ENCODE results near the gene RAP1GAP2. TPM values are rescaled to one million over a fixed set of nuclear protein-coding genes. Genes with fewer than 3 reads are reported as not detected.
A peak's percentile ranks its signal among the peaks of the same experiment; 100 is the strongest.

Gene RAP1GAP2
- total RNA-seq, 2 experiments from 2014 or later, result 11.3 to 28.2 TPM

- Histone ChIP-seq H3K4me1 (ENCODE audit: insufficient read depth, low read length, poor library complexity, severe bottlenecking) (peaks cover 32% of the 10 kb centered on the region), H3K9me2 (ENCODE audit: insufficient read depth, low read length) (no peaks in the 10 kb centered on the region), H3K79me2 (ENCODE audit: insufficient read depth, low read depth, low read length) (no peaks in the 10 kb centered on the region), H3K36me3 (ENCODE audit: insufficient read depth, low read length) (no peaks in the 10 kb centered on the region), H3K4me3 (ENCODE audit: low read depth, low read length, poor library complexity, severe bottlenecking) (no peak overlapping the region), H2AFZ (ENCODE audit: low read length) (no peak overlapping the region), H4K20me1 (ENCODE audit: insufficient read depth, low read length) (no peaks in the 10 kb centered on the region), H3K9me3 (ENCODE audit: low read length) (no peaks in the 10 kb centered on the region), H3K4me2 (ENCODE audit: low read length) (peak overlapping the region; percentile 28), H3K27ac (ENCODE audit: low read depth, low read length, poor library complexity, severe bottlenecking) (no peak overlapping the region)
- POLR2A ChIA-PET, result interaction anchor here (0.6 kb wide), 1 partner anchor 22 kb away, joined by 8 read pairs; no protein-coding TSS in a partner anchor
- intact Hi-C loops (cut with micrococcal nuclease; ENCODE audit: unreplicated experiment), result no loop called here
- DNase-seq (ENCODE audit: low spot score), result peak; percentile 37
- CTCF ChIA-PET (ENCODE audit: unreplicated experiment), result no interaction called here
- BruUV-seq (replicated peaks), result no TSS peak
- TF ChIP-seq EZH2phosphoT487 (IDR thresholded peaks at IDR 0.05; ENCODE audit: borderline replicate concordance, low read depth, low read length), result no peak
- TF ChIP-seq CTCF (conservative IDR thresholded peaks at IDR 0.05; ENCODE audit: low read length), result no peak
These were observed 143.6 kb downstream of the RAP1GAP2 start for GRCh38 chr17:2939714-2940351.

DNA sequence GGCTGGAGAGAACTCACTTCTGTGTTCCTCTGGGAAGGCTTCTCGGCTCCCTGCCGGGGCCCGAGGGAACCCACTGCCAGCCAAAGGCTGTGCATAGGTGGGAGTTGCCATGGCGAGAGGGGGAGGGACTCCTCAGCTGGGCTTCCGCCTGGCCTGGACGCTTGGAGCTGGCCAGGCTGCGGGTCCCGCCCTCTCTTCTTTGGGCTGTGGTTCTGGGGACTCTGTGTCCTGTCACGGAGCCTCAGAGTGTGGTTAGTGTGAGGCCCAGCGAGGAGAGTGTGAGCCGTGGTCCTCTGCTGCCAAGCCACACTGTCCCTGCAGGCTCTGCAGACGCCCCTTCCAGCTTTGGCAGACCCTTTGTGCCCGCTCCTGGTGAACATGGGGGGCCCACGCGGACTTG is 144.1 kb downstream of the RAP1GAP2 start:
- ChIA-PET POLR2A (interaction anchor here (0.6 kb wide), 1 partner anchor 22 kb away, joined by 8 read pairs; no protein-coding TSS in a partner anchor), CTCF (ENCODE audit: unreplicated experiment) (no interaction called here)
- Histone ChIP-seq H4K20me1 (ENCODE audit: insufficient read depth, low read length) (no peaks in the 10 kb centered on the region), H3K4me2 (ENCODE audit: low read length) (peak overlapping the region; percentile 28), H3K27ac (ENCODE audit: low read depth, low read length, poor library complexity, severe bottlenecking) (no peak overlapping the region), H3K9me3 (ENCODE audit: low read length) (no peaks in the 10 kb centered on the region), H3K4me1 (ENCODE audit: insufficient read depth, low read length, poor library complexity, severe bottlenecking) (peaks cover 32% of the 10 kb centered on the region), H3K4me3 (ENCODE audit: low read depth, low read length, poor library complexity, severe bottlenecking) (no peak overlapping the region), H3K79me2 (ENCODE audit: insufficient read depth, low read depth, low read length) (no peaks in the 10 kb centered on the region), H3K9me2 (ENCODE audit: insufficient read depth, low read length) (no peaks in the 10 kb centered on the region), H3K36me3 (ENCODE audit: insufficient read depth, low read length) (no peaks in the 10 kb centered on the region), H2AFZ (ENCODE audit: low read length) (no peak overlapping the region)
- TF ChIP-seq EZH2phosphoT487 (IDR thresholded peaks at IDR 0.05; ENCODE audit: borderline replicate concordance, low read depth, low read length), result no peak
- TF ChIP-seq CTCF (conservative IDR thresholded peaks at IDR 0.05; ENCODE audit: low read length), result no peak
- intact Hi-C loops (cut with micrococcal nuclease; ENCODE audit: unreplicated experiment), result no loop called here
- DNase-seq (ENCODE audit: low spot score), result no peak
- no TSS peak for BruUV-seq (replicated peaks)

GRCh38 chr17:2943981-2944380 is 147.7 kb downstream of the RAP1GAP2 start:
- no peak for DNase-seq (ENCODE audit: low spot score)
- Histone ChIP-seq H3K4me3 (ENCODE audit: low read depth, low read length, poor library complexity, severe bottlenecking) (no peak overlapping the region), H3K9me2 (ENCODE audit: insufficient read depth, low read length) (no peaks in the 10 kb centered on the region), H3K4me2 (ENCODE audit: low read length) (no peak overlapping the region), H3K4me1 (ENCODE audit: insufficient read depth, low read length, poor library complexity, severe bottlenecking) (peaks cover 14% of the 10 kb centered on the region), H3K36me3 (ENCODE audit: insufficient read depth, low read length) (no peaks in the 10 kb centered on the region), H3K9me3 (ENCODE audit: low read length) (no peaks in the 10 kb centered on the region), H3K79me2 (ENCODE audit: insufficient read depth, low read depth, low read length) (no peaks in the 10 kb centered on the region), H4K20me1 (ENCODE audit: insufficient read depth, low read length) (no peaks in the 10 kb centered on the region), H2AFZ (ENCODE audit: low read length) (no peak overlapping the region), H3K27ac (ENCODE audit: low read depth, low read length, poor library complexity, severe bottlenecking) (no peak overlapping the region)
- intact Hi-C loops (cut with micrococcal nuclease; ENCODE audit: unreplicated experiment), result no loop called here
- POLR2A ChIA-PET, result interaction anchor here (0.6 kb wide), 1 partner anchor 60 kb away, joined by 3 read pairs; no protein-coding TSS in a partner anchor
- BruUV-seq (replicated peaks), result no TSS peak
- no peak for TF ChIP-seq EZH2phosphoT487 (IDR thresholded peaks at IDR 0.05; ENCODE audit: borderline replicate concordance, low read depth, low read length)
- TF ChIP-seq CTCF (conservative IDR thresholded peaks at IDR 0.05; ENCODE audit: low read length), result no peak
- CTCF ChIA-PET (ENCODE audit: unreplicated experiment), result no interaction called here
